GM23248 (cell line): ENCODE results near the gene HOXA5.

Source experiments
- EZH2 ChIP-seq: fragments of 200-600 bp; sonication (generic); IDR thresholded peaks from 2 replicates; pipeline ENCODE4 v1.6.1; 2018; ENCODE audit warnings: antibody characterized with exemption, mild to moderate bottlenecking; ENCODE audit not compliant: insufficient read depth, poor library complexity, severe bottlenecking
- EZH2phosphoT487 ChIP-seq: fragments of 200-600 bp; sonication (generic); IDR thresholded peaks from 2 replicates; pipeline ENCODE4 v1.6.1; 2018; ENCODE audit warnings: antibody characterized with exemption, moderate library complexity, mild to moderate bottlenecking, low read depth; ENCODE audit not compliant: insufficient read depth

GRCh38 chr7:27115221-27116026 lies 28.1 kb downstream of the HOXA5 start:
- no peak for TF ChIP-seq EZH2
- no peak for TF ChIP-seq EZH2phosphoT487
